NCI-H1436 treated with DMSO at 0.1 percent for 48 hours (cell line): ENCODE results near the gene NTSR1.

Experiments used
- DNase-seq: peaks from one replicate; lab custom pipeline; 2025; lab: John Stamatoyannopoulos, UW

NTSR1 gene

GRCh38 chr20:62804627-62805154, 96.1 kb downstream of the NTSR1 start, which contains the start of gene OGFR:
Gene OGFR (plus strand): TSS chr20:62804835. CDS start chr20:62804860, 25 bp downstream.
- DNase-seq, result no peak

GRCh38 chr20:62805155-62805710, 96.6 kb downstream of the NTSR1 start:
- DNase-seq, result no peak

GRCh38 chr20:62805711-62806382, 97.2 kb downstream of the NTSR1 start:
- DNase-seq, result no peak

- no peak for DNase-seq
Measured at GRCh38 chr20:62806383-62807050, 97.9 kb downstream of the NTSR1 start.

- DNase-seq, result no peak
Measured at GRCh38 chr20:62807444-62808210, 99.0 kb downstream of the NTSR1 start.

GRCh38 chr20:62808211-62808865, 99.7 kb downstream of the NTSR1 start:
- DNase-seq, result no peak

- no peak for DNase-seq
Measured at GRCh38 chr20:62809530-62810428, 101.1 kb downstream of the NTSR1 start.

- no peak for DNase-seq
Measured at GRCh38 chr20:62811320-62811719, 102.7 kb downstream of the NTSR1 start.

GRCh38 chr20:62811720-62812119, 103.1 kb downstream of the NTSR1 start:
- no peak for DNase-seq
